ENCODE data around the gene HDAC11. TPM values are rescaled to one million over a fixed set of nuclear protein-coding genes. Genes with fewer than 3 reads are reported as not detected.

Gene HDAC11
- total RNA-seq, 1 experiment from 2014 or later = 12.0 TPM

DNA sequence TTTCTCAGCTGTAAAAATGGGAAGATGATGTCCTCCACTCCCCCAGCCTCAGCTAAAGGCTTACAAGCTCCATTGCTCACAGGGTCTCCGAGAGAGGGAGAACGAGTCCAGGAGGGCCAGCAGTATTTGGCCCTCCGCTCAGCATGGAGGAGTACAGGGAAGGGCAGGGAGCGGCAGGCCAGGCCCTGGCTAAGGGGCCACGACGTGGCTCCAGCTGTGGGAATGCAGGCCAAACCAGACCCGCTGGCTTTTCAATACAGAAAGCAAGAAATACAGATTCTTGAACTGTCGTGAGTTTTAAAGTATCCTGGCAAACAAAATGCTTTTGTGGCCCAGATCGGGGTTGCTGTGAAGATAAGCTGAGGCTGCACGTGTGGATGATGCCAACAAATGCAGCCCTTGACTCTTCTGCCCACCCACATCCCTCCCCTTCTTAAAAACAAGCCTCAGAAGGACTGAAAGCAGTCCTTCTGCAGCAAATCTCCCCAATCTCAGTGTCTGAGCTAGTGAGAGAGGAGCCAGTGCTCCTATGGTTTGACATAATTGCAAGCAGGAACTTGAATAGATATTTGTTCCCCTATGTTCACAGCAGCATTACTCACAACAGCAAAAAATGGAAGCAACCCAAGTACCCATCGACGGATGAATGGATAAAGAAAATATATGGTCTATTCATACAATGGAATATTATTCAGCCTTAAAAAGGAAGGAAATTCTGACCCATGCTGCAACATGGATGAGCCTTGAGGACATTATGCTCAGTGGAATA, 50.3 kb downstream of the HDAC11 start:
- POLR2A ChIA-PET = no interaction called here
- CTCF ChIA-PET = interaction anchor here (1.1 to 3.7 kb wide), 3 partner anchors 9 to 118 kb away, joined by 3 to 29 read pairs (median 7); no protein-coding TSS in a partner anchor
- Mint-ChIP-seq H3K9me3 (no peaks in the 10 kb centered on the region), H3K27me3 (ENCODE audit: low read depth) (no peaks in the 10 kb centered on the region; the same call in 1 of the 2 replicates), H3K4me1 (peaks cover 28% of the 10 kb centered on the region), H3K36me3 (no peaks in the 10 kb centered on the region), H3K4me3 (no peak overlapping the region), H3K27ac (no peak overlapping the region)
- DNase-seq (ENCODE audit: low spot score) = no peak
- TF ChIP-seq ATF3 (CRISPR knock-in tag; conservative IDR thresholded peaks at IDR 0.05) = no peak
- TF ChIP-seq ZNF138 (CRISPR knock-in tag; conservative IDR thresholded peaks at IDR 0.05) = no peak
- TF ChIP-seq GTF2I (CRISPR knock-in tag; conservative IDR thresholded peaks at IDR 0.05) = no peak
- no peak for TF ChIP-seq ZNF219 (CRISPR knock-in tag; IDR thresholded peaks at IDR 0.05; ENCODE audit: borderline replicate concordance)
- TF ChIP-seq CREM (CRISPR knock-in tag; IDR thresholded peaks at IDR 0.05) = no peak
- TF ChIP-seq, protein P1, sequence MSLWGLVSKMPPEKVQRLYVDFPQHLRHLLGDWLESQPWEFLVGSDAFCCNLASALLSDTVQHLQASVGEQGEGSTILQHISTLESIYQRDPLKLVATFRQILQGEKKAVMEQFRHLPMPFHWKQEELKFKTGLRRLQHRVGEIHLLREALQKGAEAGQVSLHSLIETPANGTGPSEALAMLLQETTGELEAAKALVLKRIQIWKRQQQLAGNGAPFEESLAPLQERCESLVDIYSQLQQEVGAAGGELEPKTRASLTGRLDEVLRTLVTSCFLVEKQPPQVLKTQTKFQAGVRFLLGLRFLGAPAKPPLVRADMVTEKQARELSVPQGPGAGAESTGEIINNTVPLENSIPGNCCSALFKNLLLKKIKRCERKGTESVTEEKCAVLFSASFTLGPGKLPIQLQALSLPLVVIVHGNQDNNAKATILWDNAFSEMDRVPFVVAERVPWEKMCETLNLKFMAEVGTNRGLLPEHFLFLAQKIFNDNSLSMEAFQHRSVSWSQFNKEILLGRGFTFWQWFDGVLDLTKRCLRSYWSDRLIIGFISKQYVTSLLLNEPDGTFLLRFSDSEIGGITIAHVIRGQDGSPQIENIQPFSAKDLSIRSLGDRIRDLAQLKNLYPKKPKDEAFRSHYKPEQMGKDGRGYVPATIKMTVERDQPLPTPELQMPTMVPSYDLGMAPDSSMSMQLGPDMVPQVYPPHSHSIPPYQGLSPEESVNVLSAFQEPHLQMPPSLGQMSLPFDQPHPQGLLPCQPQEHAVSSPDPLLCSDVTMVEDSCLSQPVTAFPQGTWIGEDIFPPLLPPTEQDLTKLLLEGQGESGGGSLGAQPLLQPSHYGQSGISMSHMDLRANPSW (CRISPR knock-in tag; conservative IDR thresholded peaks at IDR 0.05; ENCODE audit: low read depth) = no peak
- no peak for TF ChIP-seq E2F5 (CRISPR knock-in tag; IDR thresholded peaks at IDR 0.05)
- TF ChIP-seq PRRX2 (CRISPR knock-in tag; IDR thresholded peaks at IDR 0.05) = no peak
- no peak for TF ChIP-seq NFATC4 (CRISPR knock-in tag; IDR thresholded peaks at IDR 0.05)
- TF ChIP-seq CDX4 (CRISPR knock-in tag; IDR thresholded peaks at IDR 0.05; ENCODE audit: borderline replicate concordance) = no peak
- no peak for TF ChIP-seq ARID4B (CRISPR knock-in tag; IDR thresholded peaks at IDR 0.05; ENCODE audit: borderline replicate concordance)
- no peak for TF ChIP-seq E2F1 (CRISPR knock-in tag; IDR thresholded peaks at IDR 0.05)
- no peak for TF ChIP-seq SMAD4 (CRISPR knock-in tag; IDR thresholded peaks at IDR 0.05)
- TF ChIP-seq JAZF1 (CRISPR knock-in tag; IDR thresholded peaks at IDR 0.05) = no peak
- TF ChIP-seq CREB1 (CRISPR knock-in tag; IDR thresholded peaks at IDR 0.05) = no peak
- TF ChIP-seq IRF2 (CRISPR knock-in tag; IDR thresholded peaks at IDR 0.05; ENCODE audit: borderline replicate concordance, low read depth) = no peak
- no peak for TF ChIP-seq CBFB (CRISPR knock-in tag; IDR thresholded peaks at IDR 0.05; ENCODE audit: low read depth)
- no peak for TF ChIP-seq PREB (CRISPR knock-in tag; IDR thresholded peaks at IDR 0.05; ENCODE audit: borderline replicate concordance)
- TF ChIP-seq OVOL2 (CRISPR knock-in tag; IDR thresholded peaks at IDR 0.05; ENCODE audit: borderline replicate concordance) = no peak
- TF ChIP-seq ZNF263 (CRISPR knock-in tag; IDR thresholded peaks at IDR 0.05; ENCODE audit: low read depth) = no peak
- no peak for ATAC-seq
